GM21526 (cell line): ENCODE data around the gene CLIP1.
"Not testable (repeated sequence)": the region's sequence is repeated elsewhere in the genome, so short reads cannot be mapped to it uniquely, and the experiment has no call there.

ENCODE experiments used
- ATAC-seq: cut with Tn5 transposase; IDR thresholded peaks from one replicate; pipeline ENCODE4 v1.9.1; 2021; ENCODE audit warnings: moderate library complexity; ENCODE audit not compliant: unreplicated experiment, low FRiP score

Gene CLIP1

DNA sequence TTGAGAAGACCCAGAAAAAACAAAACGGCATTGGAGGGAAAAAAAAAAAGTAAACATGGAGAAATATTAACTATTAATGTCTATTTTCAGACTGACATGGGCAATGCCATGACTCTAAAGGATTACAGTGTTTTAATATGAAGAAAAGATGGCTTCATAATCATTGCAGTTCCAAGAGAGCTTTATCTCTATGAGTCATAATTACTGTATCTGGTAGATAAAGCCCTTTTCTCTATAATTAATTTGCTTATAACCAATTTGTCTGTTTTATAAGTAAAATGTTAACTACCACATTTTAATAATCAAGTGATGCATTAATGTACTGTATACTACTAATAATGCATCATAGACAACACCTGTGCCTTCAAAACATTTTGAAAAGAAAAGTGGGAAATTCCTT is 59.7 kb downstream of the CLIP1 start:
- ATAC-seq: no peak

DNA sequence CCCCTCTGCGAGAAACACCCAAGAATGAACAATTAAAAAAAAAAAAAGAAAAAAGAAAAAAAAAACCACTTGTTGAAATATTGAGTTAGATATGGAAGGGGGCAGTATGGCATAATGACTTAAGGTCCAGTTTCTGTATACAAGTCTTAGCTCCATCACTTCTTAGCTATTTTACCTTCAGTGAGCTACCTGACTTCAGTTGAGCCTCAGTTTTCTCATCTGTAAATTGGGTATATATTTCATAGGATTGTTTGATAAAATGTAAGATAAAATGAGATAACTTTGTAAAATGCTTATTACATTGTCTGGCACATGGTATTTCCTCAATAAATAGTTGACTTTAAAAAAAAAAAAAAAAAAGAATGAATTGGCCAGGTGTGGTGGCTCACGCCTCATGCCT is 64.1 kb downstream of the CLIP1 start:
- not testable (repeated sequence) for ATAC-seq

DNA sequence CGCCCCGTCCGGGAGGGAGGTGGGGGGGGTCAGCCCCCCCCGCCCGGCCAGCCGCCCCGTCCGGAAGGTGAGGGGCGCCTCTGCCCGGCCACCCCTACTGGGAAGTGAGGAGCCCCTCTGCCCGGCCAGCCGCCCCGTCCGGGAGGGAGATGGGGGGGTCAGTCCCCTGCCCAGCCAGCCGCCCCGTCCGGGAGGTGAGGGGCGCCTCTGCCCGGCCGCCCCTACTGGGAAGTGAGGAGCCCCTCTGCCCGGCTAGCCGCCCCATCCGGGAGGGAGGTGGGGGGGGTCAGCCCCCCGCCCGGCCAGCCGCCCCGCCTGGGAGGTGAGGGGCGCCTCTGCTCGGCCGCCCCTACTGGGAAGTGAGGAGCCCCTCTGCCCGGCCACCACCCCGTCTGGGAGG is 64.9 kb downstream of the CLIP1 start:
- ATAC-seq: not testable (repeated sequence)

DNA sequence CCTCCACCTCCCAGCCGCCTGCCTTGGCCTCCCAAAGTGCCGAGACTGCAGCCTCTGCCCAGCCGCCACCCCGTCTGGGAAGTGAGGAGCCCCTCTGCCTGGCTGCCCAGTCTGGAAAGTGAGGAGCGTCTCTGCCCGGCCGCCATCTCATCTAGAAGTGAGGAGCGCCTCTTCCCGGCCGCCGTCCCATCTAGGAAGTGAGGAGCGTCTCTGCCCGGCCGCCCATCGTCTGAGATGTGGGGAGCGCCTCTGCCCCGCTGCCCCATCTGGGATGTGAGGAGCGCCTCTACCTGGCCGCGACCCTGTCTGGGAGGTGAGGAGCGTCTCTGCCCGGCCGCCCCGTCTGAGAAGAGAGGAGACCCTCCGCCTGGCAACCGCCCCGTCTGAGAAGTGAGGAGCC is 65.5 kb downstream of the CLIP1 start:
- ATAC-seq: not testable (repeated sequence)

DNA sequence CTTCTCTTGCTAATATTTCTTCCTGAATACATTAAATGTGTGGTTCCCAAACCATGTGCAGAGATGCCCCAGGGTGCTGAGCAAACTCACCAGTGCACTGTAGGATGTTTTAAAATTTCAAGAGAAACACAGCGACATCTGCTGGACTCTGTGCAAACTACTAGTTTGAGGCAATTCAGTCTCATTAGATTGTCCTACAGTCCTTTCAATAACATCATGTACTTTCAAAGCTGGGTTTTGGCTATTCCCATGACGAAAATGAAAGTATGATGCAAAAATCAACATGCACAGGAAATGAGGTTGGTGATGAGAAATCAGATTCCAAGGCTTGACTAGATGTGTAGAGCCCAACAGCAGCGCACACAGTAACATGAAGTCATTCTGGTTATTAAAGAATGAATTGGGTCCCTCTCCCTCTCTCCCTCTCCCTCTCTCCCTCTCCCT is 66.3 kb downstream of the CLIP1 start:
- no peak for ATAC-seq

DNA sequence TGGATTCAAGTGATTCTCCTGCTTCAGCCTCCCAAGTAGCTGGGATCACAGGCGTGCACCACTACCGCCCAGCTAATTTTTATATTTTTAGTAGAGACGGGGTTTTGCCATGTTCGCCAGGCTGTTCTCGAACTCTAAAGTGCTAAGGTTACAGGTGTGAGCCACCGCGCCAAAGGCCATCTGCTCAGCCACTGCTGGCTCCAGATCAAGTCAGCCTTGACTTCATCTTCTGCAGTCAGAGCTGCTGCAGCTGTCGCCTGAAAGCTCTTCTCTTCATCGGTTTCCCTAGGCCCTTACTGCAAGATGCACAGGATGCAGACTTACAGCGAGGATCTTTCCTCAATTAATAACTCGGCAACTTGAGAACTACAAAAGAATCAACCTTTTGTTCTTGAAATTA is 66.8 kb downstream of the CLIP1 start:
- no peak for ATAC-seq

DNA sequence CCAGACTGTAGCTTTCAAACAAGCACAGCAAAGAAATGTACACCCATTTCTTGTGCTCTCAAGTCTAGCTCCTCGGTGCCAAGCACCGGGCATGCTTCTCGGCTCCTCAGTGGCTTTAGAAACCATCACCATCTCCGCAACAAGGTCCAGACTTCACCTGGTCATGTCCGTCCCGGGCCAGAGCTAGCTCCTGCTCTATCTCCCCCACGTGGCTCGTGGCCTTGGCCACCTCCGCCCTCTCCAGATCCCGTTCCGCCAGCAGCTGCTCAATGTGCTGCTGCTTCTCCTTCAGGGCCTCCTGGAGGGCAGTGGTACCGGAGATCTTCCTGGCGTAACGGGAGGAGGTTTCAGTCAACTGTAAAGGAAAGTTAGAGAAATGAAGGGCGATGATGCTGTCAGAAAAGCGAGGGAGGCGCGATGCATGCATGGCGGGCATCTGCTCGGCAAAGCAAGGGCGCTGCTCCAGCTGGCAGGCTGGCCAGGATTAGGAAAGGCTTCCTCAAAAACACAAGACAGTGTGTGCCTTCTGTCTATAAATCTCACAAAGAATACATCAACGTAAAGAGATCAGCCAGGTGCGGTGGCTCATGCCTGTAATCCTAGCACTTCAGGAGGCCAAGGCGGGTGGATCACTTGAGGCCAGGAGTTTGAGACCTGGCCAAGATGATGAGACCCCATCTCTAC is 67.4 kb downstream of the CLIP1 start:
- no peak for ATAC-seq

DNA sequence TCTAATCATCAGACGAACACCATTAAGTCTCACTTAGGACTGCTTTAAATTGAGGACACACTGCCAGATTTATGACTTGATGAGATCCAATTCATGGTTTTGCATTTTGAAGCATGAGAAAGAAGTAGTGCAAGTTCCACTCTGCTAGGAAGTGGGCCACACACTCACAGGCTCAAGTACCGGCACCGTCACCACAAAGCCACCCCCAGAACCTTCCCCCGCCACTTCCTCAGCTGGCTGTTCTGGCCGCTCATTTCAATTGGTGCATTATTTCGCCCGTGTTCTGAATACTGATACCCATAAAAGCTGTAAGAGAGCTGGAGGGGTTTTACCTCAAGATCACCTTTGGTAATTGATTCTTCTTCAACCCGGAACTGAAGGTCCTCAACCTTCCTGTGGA is 70.1 kb downstream of the CLIP1 start:
- ATAC-seq: no peak

DNA sequence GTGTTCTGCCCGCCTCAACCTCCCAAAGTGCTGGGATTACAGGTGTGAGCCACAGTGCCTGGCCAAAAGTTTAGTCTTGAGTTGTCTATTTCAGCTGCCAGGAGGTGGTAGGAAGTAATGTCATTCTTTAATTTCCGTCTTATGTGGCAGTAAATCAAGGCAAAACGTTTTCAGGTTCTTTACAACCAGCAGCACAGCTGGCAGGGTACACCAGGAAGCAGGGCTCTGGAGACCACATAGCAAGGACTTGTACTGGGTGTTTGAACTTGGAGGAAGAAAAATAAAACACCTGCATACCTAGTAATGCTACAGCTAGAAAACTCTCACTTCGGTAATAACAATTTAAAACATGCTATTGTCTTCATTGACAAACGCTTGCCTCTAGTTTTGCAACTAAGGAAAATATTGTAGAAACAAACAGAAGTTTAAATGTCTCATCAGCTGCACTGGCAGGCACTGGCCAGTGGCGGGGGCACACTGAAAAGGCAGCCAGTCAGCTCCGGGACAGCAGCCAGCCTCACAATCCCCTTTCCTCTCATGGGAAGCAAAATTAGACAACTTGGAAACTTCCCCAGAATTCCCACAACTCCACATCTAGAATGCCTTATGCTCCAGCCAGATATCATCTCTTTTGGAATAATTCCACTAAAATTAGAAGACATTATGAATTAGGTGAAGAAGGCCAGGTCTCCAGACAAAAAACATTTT is 72.2 kb downstream of the CLIP1 start:
- no peak for ATAC-seq

DNA sequence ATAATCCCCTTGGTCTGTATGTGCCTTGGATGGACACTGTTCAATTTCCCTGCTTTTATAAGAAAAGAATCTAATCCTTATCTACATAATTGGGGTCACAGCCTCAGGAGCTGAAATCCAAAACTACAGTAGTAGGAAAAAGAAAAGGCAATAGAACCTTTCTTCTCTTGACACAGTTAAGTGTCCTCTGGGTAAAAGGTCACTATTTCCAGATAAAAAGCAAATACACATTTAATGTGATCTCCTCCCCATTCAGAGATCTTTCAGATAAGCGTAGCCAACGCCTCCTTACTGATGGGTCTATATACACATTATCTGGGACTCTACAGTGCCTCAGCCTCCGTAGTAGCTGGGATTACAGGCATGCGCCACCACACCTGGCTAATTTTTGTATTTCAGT is 73.4 kb downstream of the CLIP1 start:
- ATAC-seq: no peak

DNA sequence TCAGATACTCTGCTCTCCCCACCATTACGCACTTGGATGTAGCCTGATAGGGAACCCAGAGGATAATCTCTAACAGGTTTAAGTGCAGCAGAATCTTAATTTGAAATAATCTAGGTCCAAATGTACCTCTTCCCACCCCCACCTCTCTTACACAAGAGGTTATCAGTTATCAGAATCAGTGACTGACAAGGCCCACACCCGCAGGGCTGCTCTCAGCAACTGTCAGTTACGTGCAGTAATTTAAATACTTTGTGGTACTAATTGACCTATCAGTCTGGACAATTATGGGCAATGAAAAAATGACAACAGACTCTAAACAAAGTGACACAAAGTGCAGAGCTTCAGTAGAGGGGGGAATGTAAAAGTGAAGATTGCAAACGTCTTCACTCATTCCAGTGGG is 74.0 kb downstream of the CLIP1 start:
- ATAC-seq: no peak

DNA sequence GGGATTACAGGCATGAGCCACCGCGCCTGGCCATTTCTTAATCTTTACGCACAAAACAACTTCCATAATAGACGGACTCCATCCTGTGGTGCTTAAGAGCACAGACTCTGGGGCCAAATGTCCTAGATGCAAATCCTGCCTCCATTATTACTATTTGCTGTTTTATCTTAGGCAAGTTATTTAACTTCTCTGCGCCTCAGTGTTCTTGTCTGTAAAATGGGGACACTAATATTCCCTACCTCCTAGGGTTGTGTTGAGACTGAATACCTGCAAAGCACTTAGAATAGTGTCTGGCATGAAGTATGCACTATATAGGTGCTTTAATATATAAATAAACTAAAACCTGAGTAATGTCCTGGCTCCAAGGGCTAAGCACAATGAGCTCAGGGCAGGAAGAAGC is 76.4 kb downstream of the CLIP1 start:
- no peak for ATAC-seq

DNA sequence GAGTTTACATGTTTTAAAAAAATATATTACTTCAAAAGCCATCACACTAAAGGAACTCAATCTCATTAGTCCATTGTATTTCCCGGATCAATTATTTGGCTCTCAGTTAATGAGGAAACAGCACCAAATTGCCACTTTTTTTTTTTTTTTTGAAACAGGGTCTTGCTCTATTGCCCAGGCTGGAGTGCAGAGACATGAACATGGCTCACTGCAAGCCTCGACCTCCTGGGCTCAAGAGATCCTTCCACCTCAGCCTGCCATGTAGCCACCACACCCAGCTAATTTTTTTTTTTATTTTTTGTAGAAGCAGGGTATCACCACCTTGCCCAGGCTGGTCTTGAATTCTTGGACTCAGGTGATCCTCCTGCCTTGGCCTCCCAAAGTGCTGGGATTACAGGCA is 77.4 kb downstream of the CLIP1 start:
- no peak for ATAC-seq

DNA sequence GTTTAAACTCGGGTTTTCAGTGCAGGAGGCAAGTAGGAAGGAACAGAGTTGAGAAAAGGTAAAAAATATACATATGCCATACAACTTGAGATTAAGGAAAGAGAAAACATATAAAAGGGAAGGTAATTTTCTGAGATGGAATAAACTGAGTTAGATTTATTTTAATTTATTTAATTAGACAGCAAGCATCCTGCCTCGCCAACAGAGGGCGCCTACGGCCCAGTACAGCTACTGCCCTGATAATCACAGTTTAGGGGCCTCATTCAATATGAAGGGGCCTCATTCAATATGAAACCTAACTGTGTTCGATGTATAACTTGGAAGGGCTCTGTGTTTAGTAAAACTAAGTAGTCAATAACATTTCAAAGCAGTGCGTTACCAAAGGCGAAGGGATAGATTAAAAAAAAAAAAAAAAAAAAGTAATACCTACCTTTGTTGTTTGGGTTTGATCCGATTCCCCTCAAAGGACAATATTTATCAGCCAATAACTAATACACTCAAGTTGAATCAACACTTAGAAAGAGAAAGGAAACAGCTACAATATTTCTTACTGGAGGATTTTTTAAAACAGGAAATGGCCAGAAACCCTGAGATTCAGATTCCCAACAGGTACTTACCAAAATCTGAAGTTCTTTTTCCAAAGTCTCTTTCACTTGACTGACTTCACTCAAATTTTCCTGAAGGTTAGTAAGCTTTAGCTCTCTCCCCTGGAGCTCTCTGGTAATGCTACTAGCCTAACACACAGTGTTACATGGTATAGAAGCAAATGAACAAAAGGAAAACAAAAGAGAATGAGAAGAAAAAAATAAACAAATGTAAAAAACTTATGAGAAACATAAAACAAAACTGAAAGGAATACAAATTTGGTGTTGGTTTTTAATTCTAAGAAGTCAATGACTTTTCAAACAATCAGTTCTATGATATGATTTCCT is 86.2 kb downstream of the CLIP1 start:
- no peak for ATAC-seq

DNA sequence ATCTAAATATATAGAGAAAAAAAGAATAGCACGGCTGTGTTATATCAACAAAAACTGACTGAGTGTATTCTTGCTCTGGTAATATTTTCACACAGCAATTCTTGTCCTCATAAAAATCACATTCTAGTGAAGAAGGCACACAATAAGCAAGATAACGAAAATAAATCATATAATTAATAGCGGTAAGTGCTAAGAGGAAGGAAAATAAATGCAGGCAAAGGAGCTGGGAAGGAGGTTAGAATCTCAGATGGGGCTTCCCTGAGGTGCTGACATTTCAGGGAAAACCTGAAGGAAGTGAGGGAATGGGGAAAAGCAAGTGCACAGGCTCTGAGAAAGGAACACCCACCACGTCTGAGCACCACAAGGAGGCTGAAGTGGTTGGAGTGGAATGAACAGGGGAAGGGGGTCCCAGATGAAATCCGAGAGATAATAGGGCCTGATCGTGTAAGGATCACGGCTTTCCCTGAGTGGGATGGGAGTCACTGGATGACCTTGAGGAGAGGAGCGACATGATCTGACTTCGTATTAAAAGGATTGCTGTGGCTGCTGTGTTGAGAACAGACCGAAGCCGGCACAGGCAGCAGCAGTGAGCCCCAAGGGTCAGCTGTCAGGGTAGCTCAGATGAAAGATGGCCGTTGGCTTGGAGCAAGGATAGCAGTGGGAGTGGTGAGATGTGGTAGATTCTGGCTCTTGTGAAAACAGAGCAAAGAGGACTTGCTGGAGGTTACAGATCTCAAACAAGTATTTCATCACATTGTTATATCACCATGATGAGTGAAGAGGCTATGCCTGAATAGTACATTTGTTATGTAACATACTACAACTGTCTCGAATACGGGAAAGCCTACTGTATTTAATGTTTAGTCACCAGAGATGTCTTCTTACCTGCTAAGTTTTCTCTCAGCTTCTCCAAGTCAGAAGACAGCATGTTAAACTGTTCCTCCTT is 89.1 kb downstream of the CLIP1 start:
- ATAC-seq: no peak

DNA sequence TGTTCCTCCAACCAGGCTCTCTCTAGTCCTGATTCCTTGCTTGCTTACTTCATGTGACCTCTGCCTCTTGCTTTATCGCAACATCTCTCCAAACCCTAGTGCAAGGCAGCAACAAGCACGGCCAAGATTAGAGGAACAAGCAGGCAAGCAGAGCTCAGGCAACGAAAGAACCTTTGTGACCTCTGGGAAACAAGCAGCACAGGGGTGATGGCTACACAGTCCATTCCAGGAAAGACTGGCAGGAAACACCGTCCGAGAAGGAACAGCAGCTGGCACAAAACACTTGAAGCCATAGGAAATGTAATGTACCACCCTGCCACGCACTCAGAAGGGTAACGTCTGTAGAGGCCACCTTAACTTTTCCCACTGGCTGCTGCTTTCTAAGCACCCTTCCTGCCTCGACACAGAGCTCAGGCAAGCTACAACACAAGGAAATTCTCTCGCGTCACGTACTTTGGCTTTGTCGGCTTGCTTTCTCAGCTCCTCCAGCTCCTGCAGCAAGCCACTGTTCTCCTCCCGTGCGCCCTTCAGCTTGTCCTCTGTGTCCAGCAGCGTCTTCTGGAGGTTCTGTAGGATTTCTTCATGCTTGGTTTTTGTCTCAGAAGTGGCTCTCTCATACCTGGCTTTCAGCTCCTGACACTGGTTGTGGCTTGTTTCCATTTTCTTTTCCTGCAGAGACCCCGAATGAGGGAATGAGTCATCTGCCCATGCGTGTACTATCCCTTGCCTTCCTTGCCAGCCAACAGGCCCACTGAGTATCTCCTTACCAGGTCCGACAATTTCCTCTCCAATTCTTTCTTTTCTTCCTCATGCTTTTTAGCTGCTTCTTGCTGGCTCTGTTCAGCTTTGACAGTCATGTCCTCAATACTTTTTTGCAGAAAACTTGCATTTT is 94.7 kb downstream of the CLIP1 start:
- ATAC-seq: no peak

DNA sequence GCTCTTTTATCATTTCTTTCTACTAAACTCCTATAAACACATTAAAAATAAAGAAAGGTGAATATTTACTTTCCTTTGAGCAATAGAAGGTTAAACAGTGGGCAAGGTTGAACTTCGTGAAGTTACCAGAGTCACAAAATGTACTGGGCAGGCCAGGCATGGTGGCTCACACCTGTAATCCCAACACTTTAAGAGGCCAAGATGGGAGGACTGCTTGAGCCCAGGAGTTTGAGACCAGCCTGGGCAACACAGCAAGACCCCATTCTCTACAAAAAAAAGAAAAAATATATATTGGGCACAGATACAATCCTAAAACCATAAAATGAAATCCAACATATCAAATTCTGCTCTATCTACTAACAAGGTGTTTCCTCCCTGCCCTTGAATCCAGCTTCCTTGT is 95.5 kb downstream of the CLIP1 start:
- ATAC-seq: no peak

DNA sequence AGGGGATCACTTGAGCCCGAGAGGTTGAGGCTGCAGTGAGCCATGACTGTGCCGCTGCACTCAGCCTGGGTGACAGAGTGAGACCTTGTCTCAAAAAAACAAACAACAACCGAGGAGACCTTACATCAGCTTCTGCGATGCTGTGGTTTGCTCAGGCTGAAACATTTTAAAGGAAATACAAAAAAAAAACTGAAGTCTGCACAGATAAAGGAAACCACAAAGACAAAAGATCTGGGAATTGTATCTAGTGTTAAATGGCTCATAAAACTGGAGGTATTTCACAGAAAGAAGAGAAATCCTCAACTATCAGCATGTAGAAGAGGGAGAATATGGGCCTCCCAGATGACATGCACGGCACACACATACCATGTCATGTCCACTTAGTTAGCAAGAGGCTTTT is 95.9 kb downstream of the CLIP1 start:
- no peak for ATAC-seq

DNA sequence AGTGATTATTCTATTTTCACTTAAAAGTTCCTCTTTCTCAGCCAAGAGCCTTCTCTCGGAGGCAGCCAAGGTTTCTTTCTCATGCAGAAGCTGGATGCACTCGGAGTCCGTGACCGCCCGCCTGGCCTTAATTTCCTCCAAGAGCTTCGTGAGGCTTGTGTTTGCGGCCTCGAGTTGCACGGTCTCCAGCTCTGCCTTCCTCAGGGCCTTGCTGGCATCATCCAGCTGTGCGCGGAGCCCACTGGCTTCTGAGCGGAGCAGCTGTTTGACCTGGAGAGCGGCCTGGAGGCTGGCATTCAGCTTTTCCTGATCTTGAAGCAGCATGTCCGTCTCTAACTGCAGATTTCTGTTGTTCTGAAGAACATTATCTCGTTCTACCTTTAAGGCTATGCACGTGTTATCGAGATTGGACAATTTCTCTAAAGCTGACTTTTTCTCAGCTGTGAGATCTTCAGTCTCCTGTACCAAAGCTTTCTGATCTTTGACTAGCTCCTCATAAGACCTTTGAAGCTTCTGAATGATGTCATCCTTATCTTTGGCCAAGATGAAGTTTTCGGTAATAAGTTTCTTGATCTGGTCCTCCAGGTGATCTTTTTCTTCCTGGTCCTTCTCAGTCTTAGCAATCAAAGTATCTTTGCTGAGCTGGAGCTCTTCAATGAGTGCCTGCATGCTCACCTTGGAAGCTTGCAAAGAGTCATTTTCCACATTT is 99.0 kb downstream of the CLIP1 start:
- ATAC-seq: no peak
